ENCODE measurements around the gene OTUD7B. TPM values are rescaled to one million over a fixed set of nuclear protein-coding genes. Genes with fewer than 3 reads are reported as not detected.

The OTUD7B gene
- total RNA-seq, 4 donors from 2014 or later = 12.4 to 22.0 (median 19.5) TPM

DNA sequence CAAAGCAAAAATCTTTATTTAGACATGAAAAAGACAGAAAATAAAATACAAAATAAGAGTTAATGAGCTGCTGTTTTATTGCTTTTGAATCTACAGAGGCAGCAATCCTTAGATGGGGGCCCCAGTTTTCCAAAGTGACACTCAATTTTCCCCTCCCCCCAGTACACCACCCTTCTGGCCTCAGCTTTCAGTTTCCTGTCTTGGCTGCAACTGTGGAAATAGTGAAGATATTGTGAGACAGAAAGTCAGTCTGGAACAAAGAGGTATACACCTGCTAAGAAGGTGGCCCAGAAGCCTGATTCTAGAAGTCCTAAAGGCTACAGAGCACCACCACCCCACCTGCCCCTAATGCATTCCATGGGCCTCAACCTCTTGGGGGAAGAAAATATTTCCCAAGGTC, 72.8 kb downstream of the OTUD7B start:
- H3K4me1 ChIP-seq = peaks cover 0 to 42% (median 8%) of the 10 kb centered on the region in 4 donors
- H3K27me3 ChIP-seq = no peaks in the 10 kb centered on the region
- H3K27ac ChIP-seq = peak overlapping the region; percentile 1 to 94 (median 70)
- no peak for TF ChIP-seq POLR2A (IDR thresholded peaks at IDR 0.05)
- TF ChIP-seq, protein P1, sequence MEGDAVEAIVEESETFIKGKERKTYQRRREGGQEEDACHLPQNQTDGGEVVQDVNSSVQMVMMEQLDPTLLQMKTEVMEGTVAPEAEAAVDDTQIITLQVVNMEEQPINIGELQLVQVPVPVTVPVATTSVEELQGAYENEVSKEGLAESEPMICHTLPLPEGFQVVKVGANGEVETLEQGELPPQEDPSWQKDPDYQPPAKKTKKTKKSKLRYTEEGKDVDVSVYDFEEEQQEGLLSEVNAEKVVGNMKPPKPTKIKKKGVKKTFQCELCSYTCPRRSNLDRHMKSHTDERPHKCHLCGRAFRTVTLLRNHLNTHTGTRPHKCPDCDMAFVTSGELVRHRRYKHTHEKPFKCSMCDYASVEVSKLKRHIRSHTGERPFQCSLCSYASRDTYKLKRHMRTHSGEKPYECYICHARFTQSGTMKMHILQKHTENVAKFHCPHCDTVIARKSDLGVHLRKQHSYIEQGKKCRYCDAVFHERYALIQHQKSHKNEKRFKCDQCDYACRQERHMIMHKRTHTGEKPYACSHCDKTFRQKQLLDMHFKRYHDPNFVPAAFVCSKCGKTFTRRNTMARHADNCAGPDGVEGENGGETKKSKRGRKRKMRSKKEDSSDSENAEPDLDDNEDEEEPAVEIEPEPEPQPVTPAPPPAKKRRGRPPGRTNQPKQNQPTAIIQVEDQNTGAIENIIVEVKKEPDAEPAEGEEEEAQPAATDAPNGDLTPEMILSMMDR (IDR thresholded peaks at IDR 0.05) = no peak
- H3K4me3 ChIP-seq = peak overlapping the region in 1 of 4 donors; percentile 66
- no peaks in the 10 kb centered on the region for H3K9me3 ChIP-seq
- no peak for DNase-seq
- H3K36me3 ChIP-seq = peaks cover 0 to 6% (median 0%) of the 10 kb centered on the region in 3 donors

DNA sequence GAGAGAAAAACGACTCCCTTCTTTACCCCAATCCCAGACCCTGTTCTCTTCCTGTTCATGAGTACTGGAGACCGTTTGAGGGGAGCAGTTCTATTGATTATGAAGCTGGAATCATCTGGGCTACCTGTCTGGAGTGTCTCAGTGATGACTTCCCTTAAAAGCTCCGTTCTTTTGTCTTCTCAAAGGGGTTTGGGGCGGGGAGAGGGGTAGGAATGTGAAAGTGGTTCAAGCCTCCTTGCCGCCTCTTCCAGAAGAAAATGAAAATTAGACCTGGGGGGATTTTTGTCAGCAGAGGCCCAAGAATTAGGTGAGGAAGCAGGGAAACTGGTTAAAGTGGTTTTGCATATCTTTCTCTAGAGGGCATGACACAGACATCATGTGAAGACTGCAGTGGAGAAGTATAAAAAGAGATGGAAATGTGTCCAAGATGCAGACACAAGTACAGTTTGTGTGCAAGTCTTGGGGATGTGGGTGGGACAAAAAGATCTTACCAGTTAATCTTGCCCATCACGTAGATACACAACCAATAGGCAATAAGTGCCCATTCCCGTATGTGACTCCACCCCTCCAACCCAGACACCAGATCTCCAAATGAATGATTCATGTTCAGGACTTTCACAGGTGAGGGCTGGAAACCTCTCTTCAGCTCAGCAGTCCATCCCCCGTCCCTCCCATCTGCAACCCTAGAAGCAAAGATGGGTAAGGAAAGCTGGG, 73.4 kb downstream of the OTUD7B start:
- H3K4me1 ChIP-seq = peaks cover 0 to 42% (median 8%) of the 10 kb centered on the region in 4 donors
- H3K27ac ChIP-seq = peak overlapping the region; percentile 1 to 94 (median 70)
- peak overlapping the region; percentile 24 to 75 (median 52) for H3K4me3 ChIP-seq
- H3K27me3 ChIP-seq = no peaks in the 10 kb centered on the region
- TF ChIP-seq, protein P1 (IDR thresholded peaks at IDR 0.05) = no peak
- TF ChIP-seq POLR2A (IDR thresholded peaks at IDR 0.05) = peak; percentile 68 to 87
- peaks cover 0 to 6% (median 0%) of the 10 kb centered on the region in 3 donors for H3K36me3 ChIP-seq
- DNase-seq = peak in 1 of 3 donors; percentile 72
- H3K9me3 ChIP-seq = no peaks in the 10 kb centered on the region

DNA sequence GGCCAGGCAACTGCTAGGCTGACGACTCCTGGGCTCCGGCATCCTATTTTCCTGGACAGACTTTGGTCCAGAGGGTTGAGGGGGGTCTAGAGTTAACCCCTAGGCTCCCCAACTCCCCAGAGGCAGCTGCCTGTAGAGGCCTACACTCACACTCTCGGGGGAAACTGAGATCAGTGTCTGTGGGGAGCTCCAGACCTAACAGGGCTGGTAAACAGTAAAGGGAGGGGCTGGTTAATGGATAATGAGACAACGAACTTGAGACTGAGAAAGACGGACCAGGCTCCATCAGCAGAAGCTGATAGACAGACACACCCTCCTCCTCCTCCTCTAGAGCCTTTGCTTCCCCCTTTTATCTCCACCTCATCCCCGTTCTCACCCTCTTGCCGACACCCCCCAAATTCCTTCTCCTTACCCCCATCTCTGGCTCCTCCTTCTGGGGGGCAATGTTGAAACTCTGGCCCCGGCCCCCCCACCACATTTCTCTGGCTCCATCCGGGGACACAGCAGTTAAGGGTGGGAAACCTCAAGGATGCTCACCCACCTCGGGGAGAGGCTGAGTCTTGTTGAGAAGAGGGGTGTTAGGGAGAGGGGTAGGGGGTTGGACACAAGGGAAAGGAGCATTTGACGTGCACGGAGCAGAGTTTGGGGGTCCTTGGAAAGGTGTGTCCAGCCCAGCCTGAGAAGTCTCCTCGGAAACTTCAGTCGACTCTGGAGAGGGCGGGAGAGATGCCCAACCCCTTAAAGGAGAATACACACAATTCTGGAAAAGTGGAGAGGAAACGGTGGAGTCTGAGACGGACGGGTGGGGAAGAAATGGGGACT, 74.1 kb downstream of the OTUD7B start, which contains the start of gene MTMR11:
Gene MTMR11 (minus strand): TSS at position 710 of the 822 bp plus-strand sequence. CDS start 232 bp downstream, at position 478.
- Histone ChIP-seq H3K4me3 (peak within 1 kb of the TSS; percentile 24 to 75 (median 52)), H3K4me1 (peaks cover 0 to 49% (median 8%) of the 10 kb centered on the region in 4 donors), H3K27ac (peak within 1 kb of the TSS; percentile 10 to 94 (median 70)), H3K36me3 (peaks cover 0 to 13% (median 0%) of the 10 kb centered on the region in 3 donors), H3K27me3 (no peaks in the 10 kb centered on the region), H3K9me3 (no peaks in the 10 kb centered on the region)
- TF ChIP-seq, protein P1 (IDR thresholded peaks at IDR 0.05) = no peak
- peak; percentile 76 to 85 for TF ChIP-seq POLR2A (IDR thresholded peaks at IDR 0.05)
- peak in 2 of 3 donors; percentile 74 to 75 for DNase-seq

DNA sequence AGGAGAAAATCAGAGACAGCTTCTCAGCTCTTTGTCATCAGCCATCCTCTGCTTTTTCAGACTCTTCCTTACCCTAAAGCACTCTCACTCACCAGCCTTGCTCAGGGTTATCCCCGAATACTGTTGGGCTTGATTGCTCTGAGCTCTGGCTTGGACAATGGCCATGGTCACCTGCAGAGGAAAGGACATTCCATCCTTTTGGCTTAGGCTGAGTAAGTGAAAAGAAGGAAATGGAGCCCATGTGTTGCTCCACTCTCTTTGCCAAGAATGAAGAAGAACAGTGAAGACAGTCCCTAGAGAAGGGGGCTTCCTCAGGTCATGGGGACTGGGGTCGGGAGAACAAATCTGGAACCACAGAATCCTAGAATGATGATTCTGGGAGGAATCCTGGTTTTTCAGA, 76.2 kb downstream of the OTUD7B start:
- Histone ChIP-seq H3K27ac (peak overlapping the region in 1 of 4 donors; percentile 94), H3K27me3 (no peaks in the 10 kb centered on the region), H3K36me3 (peaks cover 0 to 32% (median 0%) of the 10 kb centered on the region in 3 donors), H3K9me3 (no peaks in the 10 kb centered on the region), H3K4me3 (peak overlapping the region in 2 of 4 donors; percentile 66 to 75), H3K4me1 (peaks cover 0 to 51% (median 7%) of the 10 kb centered on the region in 4 donors)
- TF ChIP-seq, protein P1 (IDR thresholded peaks at IDR 0.05) = no peak
- no peak for TF ChIP-seq POLR2A (IDR thresholded peaks at IDR 0.05)
- DNase-seq = no peak

DNA sequence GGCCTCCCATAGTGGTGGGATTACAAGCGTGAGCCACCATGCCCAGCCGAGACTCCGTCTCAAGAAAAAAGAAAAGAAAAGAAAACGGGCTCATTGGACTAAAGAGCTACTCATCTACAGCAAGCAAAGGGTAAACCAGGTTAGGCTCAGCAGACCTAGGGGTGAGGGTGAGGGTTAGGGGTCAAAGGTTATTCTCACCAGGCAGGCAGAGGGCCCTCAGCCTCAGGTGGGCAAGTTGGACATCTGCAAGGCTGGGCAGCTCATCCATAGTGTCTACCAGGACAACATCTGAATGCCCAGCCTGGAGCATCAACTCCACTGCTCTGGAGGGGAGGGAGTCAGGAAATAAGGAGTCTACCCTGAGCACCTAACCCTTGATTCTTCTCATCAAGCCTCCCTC, 77.3 kb downstream of the OTUD7B start:
- H3K36me3 ChIP-seq = peaks cover 0 to 33% (median 0%) of the 10 kb centered on the region in 3 donors
- TF ChIP-seq POLR2A (IDR thresholded peaks at IDR 0.05) = no peak
- TF ChIP-seq, protein P1 (IDR thresholded peaks at IDR 0.05) = no peak
- H3K27ac ChIP-seq = peak overlapping the region in 2 of 4 donors; percentile 36 to 53

More for the DNA sequence above, 77.3 kb downstream of the OTUD7B start:
- H3K27me3 ChIP-seq = no peaks in the 10 kb centered on the region
- DNase-seq = no peak
- H3K9me3 ChIP-seq = no peaks in the 10 kb centered on the region
- H3K4me1 ChIP-seq = peaks cover 0 to 56% (median 8%) of the 10 kb centered on the region in 4 donors
- peak overlapping the region in 2 of 4 donors; percentile 13 to 66 for H3K4me3 ChIP-seq
